Coronary artery (tissue), 2 donors: ENCODE results near the gene CLGN.
"Not testable (repeated sequence)": the region's sequence is repeated elsewhere in the genome, so short reads cannot be mapped to it uniquely, and the experiment has no call there.

Experiments used
- DNase-seq: peaks from one replicate; pipeline ENCODE4 v3.0.0-alpha.2; 2017; ENCODE audit warnings: low spot score
- H3K27ac ChIP-seq, 2 donors: fragments of 200-600 bp; sonication (generic); one replicate each; pipeline ENCODE4 v1.5.1; 2016 to 2019
- H3K4me3 ChIP-seq: fragments of 200-600 bp; sonication (generic); 2 replicates; pipeline ENCODE4 v1.5.1; 2016; ENCODE audit warnings: mild to moderate bottlenecking, moderate library complexity
- CTCF ChIP-seq: fragments of 200-600 bp; sonication (generic); IDR thresholded peaks from one replicate; pipeline ENCODE4 v1.5.1; 2019; ENCODE audit warnings: antibody characterized with exemption

Gene CLGN

GRCh38 chr4:140423106-140423505, 4.3 kb downstream of the CLGN start:
- H3K4me3 ChIP-seq = no peak overlapping the region
- no peak overlapping the region for H3K27ac ChIP-seq
- no peak for TF ChIP-seq CTCF
- DNase-seq = no peak

DNA sequence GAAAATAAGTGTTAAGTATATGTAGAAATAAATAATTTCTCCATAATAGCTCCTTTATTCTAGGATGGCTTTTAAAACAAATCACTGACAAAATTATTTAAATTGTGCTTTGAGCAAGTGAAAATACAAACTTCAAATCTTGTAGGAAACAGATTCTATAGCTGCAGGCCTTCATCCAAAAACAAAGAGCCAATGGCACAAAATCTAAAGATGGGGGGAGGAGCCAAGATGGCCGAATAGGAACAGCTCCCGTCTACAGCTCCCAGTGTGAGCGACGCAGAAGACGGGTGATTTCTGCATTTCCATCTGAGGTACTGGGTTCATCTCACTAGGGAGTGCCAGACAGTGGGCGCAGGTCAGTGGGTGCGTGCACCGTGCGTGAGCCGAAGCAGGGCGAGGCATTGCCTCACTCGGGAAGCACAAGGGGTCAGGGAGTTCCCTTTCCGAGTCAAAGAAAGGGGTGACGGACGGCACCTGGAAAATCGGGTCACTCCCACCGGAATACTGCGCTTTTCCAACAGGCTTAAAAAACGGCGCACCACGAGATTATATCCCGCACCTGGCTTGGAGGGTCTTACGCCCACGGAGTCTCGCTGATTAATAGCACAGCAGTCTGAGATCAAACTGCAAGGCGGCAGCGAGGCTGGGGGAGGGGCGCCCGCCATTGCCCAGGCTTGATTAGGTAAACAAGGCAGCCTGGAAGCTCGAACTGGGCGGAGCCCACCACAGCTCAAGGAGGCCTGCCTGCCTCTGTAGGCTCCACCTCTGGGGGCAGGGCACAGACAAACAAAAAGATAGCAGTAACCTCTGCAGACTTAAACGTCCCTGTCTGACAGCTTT, 14.1 kb downstream of the CLGN start:
- not testable (repeated sequence) for DNase-seq, H3K4me3 ChIP-seq, H3K27ac ChIP-seq

DNA sequence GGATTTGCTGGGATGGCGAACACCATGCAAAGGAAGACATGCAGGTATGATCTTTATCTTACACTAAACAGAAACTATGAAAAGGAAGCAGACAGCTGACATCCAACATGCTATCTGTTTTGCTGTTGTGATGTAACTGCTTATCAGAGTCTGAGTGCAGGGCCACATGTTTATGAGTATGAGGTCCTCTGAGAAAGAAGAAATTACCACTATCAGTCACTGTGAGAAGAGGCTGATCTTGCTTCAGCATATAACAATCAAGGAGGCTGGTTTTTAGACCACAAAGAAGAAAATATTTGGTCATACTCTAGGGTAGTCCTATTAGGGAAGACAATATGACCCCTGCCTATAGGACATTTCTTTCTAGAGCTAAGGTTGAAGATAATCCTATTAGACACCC, 18.5 kb downstream of the CLGN start:
- Histone ChIP-seq H3K4me3 (no peak overlapping the region), H3K27ac (no peak overlapping the region)
- TF ChIP-seq CTCF = no peak
- no peak for DNase-seq

DNA sequence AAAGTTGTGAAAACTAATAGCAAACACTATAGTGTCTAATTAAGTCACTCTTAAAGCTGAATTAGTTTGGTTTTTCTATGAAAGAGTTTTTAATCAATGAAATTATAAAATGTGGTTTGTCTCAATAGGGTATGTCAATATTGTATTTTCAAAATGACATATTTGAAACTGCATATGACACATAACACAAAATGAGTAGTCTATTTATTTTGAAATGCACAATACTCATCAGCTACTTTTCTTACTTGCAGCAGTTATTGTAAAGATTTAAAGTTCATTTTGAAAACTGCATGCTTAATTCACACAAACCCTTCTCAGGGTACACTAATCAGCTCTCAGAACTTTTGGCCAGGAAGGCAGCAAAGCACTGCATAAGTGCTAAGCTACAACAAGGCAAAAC, 21.2 kb downstream of the CLGN start:
- no peak overlapping the region for H3K4me3 ChIP-seq
- TF ChIP-seq CTCF = no peak
- H3K27ac ChIP-seq = no peak overlapping the region
- no peak for DNase-seq

GRCh38 chr4:140400111-140400510, 27.3 kb downstream of the CLGN start:
- H3K27ac ChIP-seq = no peak overlapping the region
- no peak overlapping the region for H3K4me3 ChIP-seq
- DNase-seq = no peak
- TF ChIP-seq CTCF = no peak

- no peak overlapping the region for H3K4me3 ChIP-seq
- no peak overlapping the region for H3K27ac ChIP-seq
- no peak for DNase-seq
- TF ChIP-seq CTCF = no peak
These were observed 31.8 kb downstream of the CLGN start for GRCh38 chr4:140395668-140396067.

- DNase-seq = no peak
- no peak for TF ChIP-seq CTCF
These were observed 39.4 kb downstream of the CLGN start for GRCh38 chr4:140388015-140388414.

More at GRCh38 chr4:140388015-140388414, 39.4 kb downstream of the CLGN start:
- no peak overlapping the region for H3K27ac ChIP-seq
- no peak overlapping the region for H3K4me3 ChIP-seq
